ENCODE results near the gene TRPM6. TPM values are rescaled to one million over a fixed set of nuclear protein-coding genes. Genes with fewer than 3 reads are reported as not detected.

Gene TRPM6
- total and polyA plus RNA-seq, 2 experiments from 2014 or later: 0.23 to 0.87 TPM

DNA sequence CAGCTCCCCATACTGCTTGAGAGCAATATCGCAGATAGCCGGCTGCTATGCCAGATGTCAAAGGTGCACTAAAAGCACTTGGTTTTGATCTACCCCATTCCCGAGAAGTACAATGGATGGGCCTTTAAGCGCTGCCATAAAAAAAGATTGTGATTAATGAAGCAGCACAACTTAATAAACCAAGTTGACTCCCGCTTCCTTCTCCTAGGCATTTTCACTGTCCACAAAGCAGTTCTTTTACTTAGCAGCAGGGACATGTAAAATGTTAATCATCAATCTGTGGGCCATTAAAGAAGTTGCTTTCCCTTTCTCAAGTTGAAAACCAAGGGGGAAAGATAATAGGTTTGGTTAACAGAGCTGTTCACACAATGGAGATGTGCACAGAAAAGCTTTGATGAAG lies 176.4 kb downstream of the TRPM6 start:
- no peak overlapping the region for H3K4me3 Mint-ChIP-seq
- H4K20me1 ChIP-seq (replicated peaks; ENCODE audit: insufficient read depth): no peaks in the 10 kb centered on the region
- no peaks in the 10 kb centered on the region for H3F3A ChIP-seq (replicated peaks; ENCODE audit: low read depth)
- H3K9me3 Mint-ChIP-seq: no peaks in the 10 kb centered on the region
- H3K27me3 Mint-ChIP-seq (ENCODE audit: insufficient read depth, low read depth, poor library complexity): peaks cover under 1% of the 10 kb centered on the region
- no peaks in the 10 kb centered on the region for H3K79me2 ChIP-seq (replicated peaks; ENCODE audit: insufficient read depth)
- DNase-seq (ENCODE audit: low spot score) (no peak), ATAC-seq (no peak)
- H3K9me2 ChIP-seq (ENCODE audit: insufficient read depth): 0 out of 2 replicates have a peak, but pooled peaks cover under 1% of the 10 kb centered on the region
- H3K27ac ChIP-seq (ENCODE audit: low read depth): no peak overlapping the region
- TF ChIP-seq EZH2 (IDR thresholded peaks at IDR 0.05; ENCODE audit: low read depth, unreplicated experiment): no peak
- TF ChIP-seq REST (IDR thresholded peaks at IDR 0.05; ENCODE audit: unreplicated experiment): no peak
- no peak for TF ChIP-seq ZNF462 (CRISPR knock-in tag; IDR thresholded peaks at IDR 0.05)
- no peak for TF ChIP-seq NANOG (IDR thresholded peaks at IDR 0.05; ENCODE audit: borderline replicate concordance)
- no peak for TF ChIP-seq POLR2AphosphoS5 (IDR thresholded peaks at IDR 0.05; ENCODE audit: low read depth)
- TF ChIP-seq ZNF114 (CRISPR knock-in tag; IDR thresholded peaks at IDR 0.05): no peak
- TF ChIP-seq, protein P1, sequence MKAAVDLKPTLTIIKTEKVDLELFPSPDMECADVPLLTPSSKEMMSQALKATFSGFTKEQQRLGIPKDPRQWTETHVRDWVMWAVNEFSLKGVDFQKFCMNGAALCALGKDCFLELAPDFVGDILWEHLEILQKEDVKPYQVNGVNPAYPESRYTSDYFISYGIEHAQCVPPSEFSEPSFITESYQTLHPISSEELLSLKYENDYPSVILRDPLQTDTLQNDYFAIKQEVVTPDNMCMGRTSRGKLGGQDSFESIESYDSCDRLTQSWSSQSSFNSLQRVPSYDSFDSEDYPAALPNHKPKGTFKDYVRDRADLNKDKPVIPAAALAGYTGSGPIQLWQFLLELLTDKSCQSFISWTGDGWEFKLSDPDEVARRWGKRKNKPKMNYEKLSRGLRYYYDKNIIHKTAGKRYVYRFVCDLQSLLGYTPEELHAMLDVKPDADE (IDR thresholded peaks at IDR 0.05): no peak
- TF ChIP-seq EZH2phosphoT487 (IDR thresholded peaks at IDR 0.05; ENCODE audit: unreplicated experiment): no peak
- TF ChIP-seq STAT1 (IDR thresholded peaks at IDR 0.05; ENCODE audit: unreplicated experiment): no peak
- no peak for TF ChIP-seq CREB1 (CRISPR knock-in tag; IDR thresholded peaks at IDR 0.05; ENCODE audit: low read depth)
- TF ChIP-seq ZNF331 (CRISPR knock-in tag; IDR thresholded peaks at IDR 0.05; ENCODE audit: low read depth): no peak
- no peak for TF ChIP-seq JUNB (IDR thresholded peaks at IDR 0.05; ENCODE audit: unreplicated experiment)
- H3K4me2 ChIP-seq: no peak overlapping the region
- H3K27me3 ChIP-seq (ENCODE audit: insufficient read depth): no peaks in the 10 kb centered on the region
- no peak overlapping the region for H2AFZ ChIP-seq
- H3K4me1 Mint-ChIP-seq: no peaks in the 10 kb centered on the region
- no peak overlapping the region for H3K4me3 ChIP-seq
- no peak overlapping the region for H3K27ac Mint-ChIP-seq
- H3K36me3 Mint-ChIP-seq (ENCODE audit: low read depth): no peaks in the 10 kb centered on the region
- H3K36me3 ChIP-seq (ENCODE audit: insufficient read depth): no peaks in the 10 kb centered on the region
- H3K4me1 ChIP-seq (ENCODE audit: insufficient read depth): no peaks in the 10 kb centered on the region
